GM18508 (cell line): ENCODE measurements around the gene CFAP251.
"Not testable (repeated sequence)": the region's sequence is repeated elsewhere in the genome, so short reads cannot be mapped to it uniquely, and the experiment has no call there.

Experiments used
- ATAC-seq: cut with Tn5 transposase; IDR thresholded peaks from one replicate; pipeline ENCODE4 v1.9.1; 2021; ENCODE audit warnings: moderate number of reproducible peaks; ENCODE audit not compliant: insufficient read depth, unreplicated experiment

Gene CFAP251

GRCh38 chr12:121968876-121969275, 50.5 kb downstream of the CFAP251 start:
- ATAC-seq, result no peak

DNA sequence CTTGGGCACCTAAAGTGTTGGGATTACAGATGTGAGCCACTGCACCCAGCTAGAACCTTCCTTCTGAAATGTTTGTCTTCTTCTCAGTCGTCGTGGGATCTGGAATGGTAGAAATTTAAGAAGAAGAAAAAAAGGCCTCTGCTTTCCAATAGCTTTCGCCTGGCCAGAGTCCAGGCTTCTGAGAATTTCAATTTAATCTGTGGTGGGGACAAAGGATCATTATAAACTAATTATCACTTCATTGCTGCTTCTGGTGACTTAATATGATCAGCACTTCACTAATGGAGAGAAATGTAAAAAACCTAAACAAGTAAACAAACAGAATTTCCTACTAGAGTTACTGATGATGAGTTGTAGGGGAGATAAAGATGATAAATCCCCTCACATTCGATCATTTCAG, 51.3 kb downstream of the CFAP251 start:
- ATAC-seq, result no peak

- no peak for ATAC-seq
Measured at GRCh38 chr12:121970581-121971300, 52.3 kb downstream of the CFAP251 start.

DNA sequence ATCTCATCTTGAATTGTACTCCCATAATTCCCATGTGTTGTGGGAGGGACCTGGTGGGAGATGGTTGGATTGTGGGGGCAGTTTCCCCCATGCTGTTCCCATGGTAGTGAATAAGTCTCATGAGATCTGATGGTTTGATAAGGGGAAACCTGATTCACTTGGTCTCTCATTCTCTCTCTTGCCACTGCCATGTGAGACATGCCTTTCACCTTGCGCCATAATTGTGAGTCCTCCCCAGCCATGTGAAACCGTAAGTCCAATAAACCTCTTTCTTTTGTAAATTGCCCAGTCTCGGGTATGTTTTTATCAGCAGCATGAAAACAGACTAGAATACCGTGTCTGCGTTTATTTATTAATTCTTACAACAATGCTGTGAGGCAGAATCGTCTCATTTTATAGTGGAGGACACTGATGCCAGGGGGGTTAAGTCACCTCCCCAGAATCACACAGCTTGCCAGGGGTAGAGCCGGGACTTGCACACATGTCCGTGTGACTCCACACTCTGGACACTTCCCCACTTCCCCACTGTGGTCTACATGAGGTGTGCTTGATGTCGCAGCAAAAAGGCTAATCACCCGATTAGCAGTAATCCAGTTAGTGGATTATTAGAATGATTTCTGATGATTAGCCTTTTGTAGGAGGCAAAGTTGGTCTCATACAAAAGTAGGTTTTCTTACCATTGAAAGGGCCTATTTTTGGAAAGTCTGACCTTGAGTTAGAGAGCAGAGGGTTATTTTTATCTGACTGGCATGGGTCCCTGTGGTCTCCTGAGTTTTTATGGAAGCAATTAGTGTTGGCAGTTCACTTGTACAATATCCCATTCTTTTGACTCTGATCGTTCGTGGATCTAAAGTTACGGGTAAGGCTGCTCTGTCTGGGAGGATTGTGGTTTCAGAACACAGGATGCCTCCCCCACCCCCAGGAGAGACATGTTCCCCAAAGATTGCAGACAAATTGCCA, 55.9 kb downstream of the CFAP251 start:
- no peak for ATAC-seq

DNA sequence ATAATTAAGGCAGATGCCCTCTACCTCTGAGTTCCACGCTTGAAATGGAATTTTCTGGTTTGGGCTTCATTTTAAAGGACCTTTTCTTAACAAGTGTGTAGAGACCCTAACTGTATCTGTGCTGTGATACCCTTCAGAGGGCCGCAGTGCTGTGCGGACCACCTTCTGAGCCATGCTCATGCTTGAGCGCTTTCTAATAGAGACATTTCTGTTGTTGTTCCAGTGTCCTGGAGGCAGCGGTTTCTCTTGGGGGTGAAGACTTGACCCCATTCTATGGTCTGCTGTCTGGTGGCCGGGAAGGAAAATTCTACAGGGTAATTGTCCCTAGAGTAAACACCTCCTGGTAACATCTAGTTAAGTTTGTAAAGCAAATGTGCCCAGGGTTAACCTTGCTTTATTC, 56.6 kb downstream of the CFAP251 start:
- ATAC-seq, result no peak

- no peak for ATAC-seq
Measured at GRCh38 chr12:121976950-121977349, 58.6 kb downstream of the CFAP251 start.

DNA sequence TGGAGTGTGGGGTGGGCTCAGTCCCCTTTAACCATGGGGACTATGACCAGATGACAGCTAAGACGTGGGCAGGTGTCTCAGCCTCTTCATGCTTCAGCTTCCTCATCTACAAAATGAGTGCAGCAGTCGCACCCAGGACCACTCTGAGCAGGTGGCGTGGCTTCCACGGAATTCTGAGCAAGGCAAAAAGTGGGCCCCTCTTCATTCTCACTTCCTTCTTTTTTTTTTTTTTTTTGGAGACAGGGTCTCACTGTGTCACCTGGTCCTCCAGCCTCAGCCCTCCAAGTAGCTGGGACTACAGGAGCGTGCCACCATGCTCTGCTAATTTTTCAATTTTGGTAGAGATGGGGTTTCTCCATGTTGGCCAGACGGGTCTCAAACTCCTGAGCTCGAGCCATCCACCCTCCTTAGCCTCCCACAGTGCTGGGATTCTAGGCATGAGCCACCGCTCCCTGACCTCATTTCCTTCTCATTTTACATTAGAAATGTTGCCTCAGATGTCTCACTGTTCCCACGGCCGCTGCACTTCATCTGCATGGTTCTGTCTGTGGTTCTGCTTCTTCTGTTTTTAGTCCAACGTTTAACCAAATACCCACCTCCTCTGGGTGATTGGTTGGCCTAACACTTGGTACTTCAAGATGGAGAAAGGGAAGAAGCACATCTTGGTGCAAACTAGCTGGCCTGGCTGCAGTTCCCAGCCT, 61.9 kb downstream of the CFAP251 start:
- ATAC-seq, result no peak

DNA sequence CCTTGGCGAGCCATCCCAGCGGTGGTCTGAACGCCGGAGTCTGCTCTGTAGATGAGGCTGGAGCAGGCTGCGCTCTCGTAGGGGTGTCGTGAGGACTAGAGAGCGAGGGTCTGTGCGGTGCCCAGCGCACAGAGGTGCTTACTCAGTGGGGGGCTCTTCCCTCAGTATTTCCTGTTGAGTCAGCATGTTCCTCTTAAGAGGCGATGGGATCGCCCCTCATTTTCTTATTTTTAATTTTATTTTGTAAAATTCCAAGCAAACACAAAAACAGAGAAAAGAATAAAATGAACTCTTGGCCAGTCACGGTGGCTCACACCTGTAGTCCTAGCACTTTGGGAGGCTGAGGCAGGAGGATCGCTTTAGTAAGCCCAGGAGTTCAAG, 62.5 kb downstream of the CFAP251 start:
- no peak for ATAC-seq

GRCh38 chr12:121981456-121981855, 63.1 kb downstream of the CFAP251 start:
- no peak for ATAC-seq

- no peak for ATAC-seq
Measured at GRCh38 chr12:121982950-121983349, 64.6 kb downstream of the CFAP251 start.

GRCh38 chr12:121983536-121984210, 65.3 kb downstream of the CFAP251 start:
- no peak for ATAC-seq

DNA sequence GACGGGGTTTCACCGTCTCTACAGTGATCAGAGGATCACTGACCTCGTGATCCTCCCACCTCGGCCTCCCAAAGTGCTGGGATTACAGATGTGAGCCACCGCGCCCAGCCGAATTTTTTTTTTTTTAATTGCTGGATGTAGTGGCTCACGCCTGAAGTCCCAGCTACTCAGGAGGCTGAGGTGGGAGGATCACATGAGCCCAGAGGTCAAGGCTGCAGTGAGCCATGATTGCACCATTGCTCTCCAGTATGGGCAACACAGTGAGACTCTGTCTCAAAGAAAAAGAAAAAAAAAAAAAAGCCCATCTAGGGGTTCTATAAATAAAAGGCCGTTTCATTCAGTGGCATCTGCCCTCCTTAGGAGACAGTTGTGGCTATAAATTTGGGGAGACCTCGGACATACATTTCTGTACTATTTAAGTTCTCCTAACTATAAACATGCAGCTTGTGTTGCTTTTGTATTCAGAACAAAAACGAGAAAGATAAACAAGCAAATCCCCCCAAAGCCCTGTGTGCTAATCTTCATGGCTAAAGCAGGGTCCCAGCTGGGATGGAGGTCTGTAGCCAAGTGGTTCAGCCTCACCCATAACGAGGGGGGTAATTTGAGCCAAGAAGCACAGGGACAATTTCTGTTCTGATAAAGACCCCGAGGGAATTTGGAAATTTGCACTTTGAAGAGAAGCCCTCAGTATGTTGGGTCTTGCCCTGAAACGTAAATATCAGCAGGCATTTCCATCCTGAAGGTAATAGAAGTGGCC, 68.3 kb downstream of the CFAP251 start:
- ATAC-seq, result no peak

DNA sequence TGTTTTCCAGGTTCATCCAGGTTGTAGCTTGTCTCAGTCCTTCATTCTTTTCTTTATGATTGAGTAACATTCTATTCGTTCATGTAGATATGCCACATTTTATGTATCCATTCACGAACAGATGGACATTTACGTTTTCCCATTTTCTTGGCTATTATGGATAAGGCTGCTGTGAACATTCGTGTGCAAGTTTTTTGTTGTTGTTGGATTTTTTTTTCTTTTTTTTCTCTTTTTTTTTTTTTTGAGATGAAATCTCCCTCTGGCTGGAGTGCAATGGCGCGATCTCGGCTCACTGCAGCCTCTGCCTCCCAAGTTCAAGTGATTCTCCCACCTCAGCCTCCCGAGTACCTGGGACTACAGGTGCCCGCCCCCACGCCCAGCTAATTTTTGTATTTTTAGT, 70.1 kb downstream of the CFAP251 start:
- not testable (repeated sequence) for ATAC-seq

- ATAC-seq, result no peak
Measured at GRCh38 chr12:121989276-121990113, 71.1 kb downstream of the CFAP251 start.

- no peak for ATAC-seq
Measured at GRCh38 chr12:121990114-121990647, 71.8 kb downstream of the CFAP251 start.

DNA sequence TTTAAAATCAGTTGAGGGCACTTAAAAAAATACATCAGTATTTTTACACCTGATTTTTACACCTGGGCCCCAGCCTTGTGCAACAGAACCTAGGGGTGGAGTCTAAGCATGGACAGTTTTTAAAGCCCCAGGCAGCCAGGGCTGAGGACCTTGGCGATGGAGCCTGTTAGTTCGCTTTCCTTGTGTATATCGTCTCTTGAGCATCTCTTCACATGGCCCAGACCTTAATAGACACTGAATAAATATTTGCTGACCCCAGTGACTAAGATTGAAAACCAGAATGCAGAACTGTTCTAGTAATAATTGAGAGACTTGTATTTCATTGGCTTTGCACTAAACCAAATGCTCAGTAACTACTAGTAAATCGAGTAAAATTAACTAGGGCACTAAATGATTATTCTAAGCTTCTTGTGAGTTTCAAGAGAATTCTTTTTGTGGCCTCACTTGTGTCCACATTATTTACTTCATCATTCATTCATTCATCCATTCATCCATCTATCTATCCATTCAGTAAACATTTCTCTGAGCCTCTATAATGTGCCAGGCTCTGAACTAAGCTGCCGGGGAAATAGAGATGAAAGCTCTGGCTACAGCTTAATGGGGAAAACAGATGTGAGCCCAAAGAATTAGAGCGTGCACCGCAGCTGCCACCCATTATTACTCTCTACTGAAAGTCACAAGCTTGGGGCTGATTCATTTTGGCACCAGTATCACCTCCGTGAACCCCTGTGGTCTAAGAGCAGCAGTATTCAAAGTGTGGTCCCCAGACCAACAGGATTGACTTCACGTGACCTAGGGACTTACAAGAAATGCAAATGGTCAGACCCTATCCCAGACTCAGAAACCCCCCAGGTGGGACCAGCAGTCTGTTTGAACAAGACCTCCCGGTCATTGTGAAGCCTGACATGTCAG, 72.6 kb downstream of the CFAP251 start:
- no peak for ATAC-seq

DNA sequence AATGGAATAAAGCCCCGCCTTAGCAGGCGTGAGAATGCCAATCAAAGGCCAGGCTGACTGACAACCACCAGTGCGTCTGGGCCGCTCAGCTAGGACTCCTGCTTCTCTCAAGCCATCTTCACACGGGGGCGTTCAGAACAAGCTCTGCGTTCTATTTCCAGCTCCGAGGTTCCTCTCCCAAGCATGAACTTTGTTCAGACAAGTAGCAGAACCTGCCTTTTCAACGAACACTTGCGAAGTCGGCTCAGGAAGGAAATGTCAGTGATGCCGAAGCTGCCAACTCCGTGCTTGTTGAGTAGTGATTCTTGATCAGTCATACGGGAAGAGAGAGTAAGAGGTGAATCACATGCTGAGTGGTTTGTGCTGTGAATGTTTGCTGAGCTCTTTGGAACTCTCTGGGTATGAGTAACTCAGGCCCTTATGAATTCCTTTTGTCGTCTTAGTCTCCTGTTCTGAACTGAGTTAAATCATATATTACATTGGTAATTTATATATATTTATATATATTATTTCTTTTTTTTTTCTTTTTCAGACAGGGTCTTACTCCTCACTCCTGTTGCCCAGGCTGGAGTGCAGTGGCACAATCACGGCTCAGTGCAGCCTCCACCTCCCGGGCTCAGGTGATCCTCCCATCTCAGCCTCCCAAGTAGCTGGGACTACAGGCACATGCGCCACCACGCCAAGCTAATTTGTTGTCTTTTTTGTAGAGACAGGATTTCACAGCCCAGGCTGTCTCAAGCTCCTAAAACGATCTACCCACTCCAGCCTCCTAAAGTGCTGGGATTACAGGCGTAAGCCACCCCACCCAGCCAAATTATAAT, 73.9 kb downstream of the CFAP251 start:
- peak; percentile 63 for ATAC-seq
